WTC11 (cell line): Measurements from ENCODE around the gene TCP11. TPM values are rescaled to one million over a fixed set of nuclear protein-coding genes. Genes with fewer than 3 reads are reported as not detected.

Source experiments
- ATAC-seq: fragments of 200-7000 bp; cut with Tn5 transposase; 2 replicates; pipeline ENCODE4 v1.10.0; 2021; ENCODE audit warnings: mild to moderate bottlenecking, moderate library complexity
- CTCF ChIA-PET: fragments of 300-600 bp; sonication (Branson Sonifier 250); formaldehyde crosslinking; loops from one replicate; lab custom pipeline; 2021; ENCODE audit warnings: antibody characterized with exemption; lab: Charles Lee
- POLR2A ChIA-PET: fragments of 350-600 bp; sonication (Branson Sonifier 250); formaldehyde crosslinking; loops from one replicate; lab custom pipeline; 2021; ENCODE audit warnings: antibody characterized with exemption; lab: Charles Lee
- DNase-seq: peaks from one replicate; pipeline ENCODE4 v3.0.0; 2021; ENCODE audit warnings: low spot score
- H3K27ac Mint-ChIP-seq: 2 replicates; pipeline ENCODE4 v1.8.0; 2021; ENCODE audit warnings: mixed read lengths
- H3K27me3 Mint-ChIP-seq: 2 replicates; pipeline ENCODE4 v1.8.0; 2021; ENCODE audit warnings: low read depth, mild to moderate bottlenecking, moderate library complexity, mixed read lengths
- H3K36me3 Mint-ChIP-seq: 2 replicates; pipeline ENCODE4 v1.8.0; 2021; ENCODE audit warnings: mixed read lengths
- H3K4me1 Mint-ChIP-seq: 2 replicates; pipeline ENCODE4 v1.8.0; 2022; ENCODE audit warnings: mixed read lengths
- H3K4me3 Mint-ChIP-seq: 2 replicates; pipeline ENCODE4 v1.8.0; 2021; ENCODE audit warnings: mild to moderate bottlenecking, moderate library complexity, mixed read lengths
- H3K9me3 Mint-ChIP-seq: 2 replicates; pipeline ENCODE4 v1.8.0; 2021; ENCODE audit warnings: mixed read lengths
- GRHL2 ChIP-seq: fragments of 250-450 bp; sonication (Bioruptor Pico); IDR thresholded peaks from 2 replicates; pipeline ENCODE4 v1.8.0; 2022; ENCODE audit warnings: mild to moderate bottlenecking, moderate library complexity; ENCODE audit not compliant: insufficient replicate concordance, severe bottlenecking
- IRF2 ChIP-seq: sonication (generic); formaldehyde crosslinking; IDR thresholded peaks from 2 replicates; pipeline ENCODE4 v1.8.0; 2022; ENCODE audit warnings: low read depth, missing genetic modification reagents, borderline replicate concordance
- MXD4 ChIP-seq: fragments of 250-450 bp; sonication (Bioruptor Pico); IDR thresholded peaks from 2 replicates; pipeline ENCODE4 v1.8.0; 2021; ENCODE audit warnings: mild to moderate bottlenecking, moderate library complexity, borderline replicate concordance
- RELA ChIP-seq: sonication (generic); formaldehyde crosslinking; IDR thresholded peaks from 2 replicates; pipeline ENCODE4 v1.8.1; 2022; ENCODE audit warnings: missing genetic modification reagents, mild to moderate bottlenecking, borderline replicate concordance
- RORB ChIP-seq: fragments of 250-450 bp; sonication (Bioruptor Pico); IDR thresholded peaks from 2 replicates; pipeline ENCODE4 v1.9.0; 2021; ENCODE audit warnings: mild to moderate bottlenecking
- SOX15 ChIP-seq: fragments of 250-450 bp; sonication (Bioruptor Pico); IDR thresholded peaks from 2 replicates; pipeline ENCODE4 v1.9.0; 2021; ENCODE audit warnings: mild to moderate bottlenecking
- SP1 ChIP-seq: sonication (generic); formaldehyde crosslinking; conservative IDR thresholded peaks from 2 replicates; pipeline ENCODE4 v1.8.1; 2022; ENCODE audit warnings: missing genetic modification reagents
- ZBTB21 ChIP-seq: sonication (generic); formaldehyde crosslinking; IDR thresholded peaks from 2 replicates; pipeline ENCODE4 v1.8.1; 2023; ENCODE audit warnings: mild to moderate bottlenecking, missing genetic modification reagents, borderline replicate concordance
- ZNF317 ChIP-seq: sonication (generic); formaldehyde crosslinking; IDR thresholded peaks from 2 replicates; pipeline ENCODE4 v1.8.1; 2023; ENCODE audit warnings: low read depth, mild to moderate bottlenecking, moderate library complexity, missing genetic modification reagents, borderline replicate concordance
- ZNF396 ChIP-seq: fragments of 250-450 bp; sonication (Bioruptor Pico); IDR thresholded peaks from 2 replicates; pipeline ENCODE4 v1.8.0; 2021; ENCODE audit warnings: mild to moderate bottlenecking, moderate library complexity, borderline replicate concordance
- ZNF671 ChIP-seq: fragments of 250-450 bp; sonication (Bioruptor Pico); IDR thresholded peaks from 2 replicates; pipeline ENCODE4 v1.8.0; 2021; ENCODE audit warnings: mild to moderate bottlenecking
- total RNA-seq: library from RNA; stranded (reverse); gene quantifications from 3 replicates; pipeline ENCODE4 v1.2.3, GENCODE V29; 2021
- TF ChIP-seq, protein P1 (sequence below): fragments of 250-450 bp; sonication (Bioruptor Pico); IDR thresholded peaks from 2 replicates; pipeline ENCODE4 v1.8.0; 2021; ENCODE audit warnings: mild to moderate bottlenecking
- TF ChIP-seq, protein P2 (sequence below): sonication (generic); formaldehyde crosslinking; IDR thresholded peaks from 2 replicates; pipeline ENCODE4 v1.8.1; 2023; ENCODE audit warnings: mild to moderate bottlenecking, missing genetic modification reagents
- TF ChIP-seq, protein P3 (sequence below): sonication (generic); formaldehyde crosslinking; IDR thresholded peaks from 2 replicates; pipeline ENCODE4 v1.8.0; 2022; ENCODE audit warnings: mild to moderate bottlenecking, missing genetic modification reagents
- TF ChIP-seq, protein P4 (sequence below): sonication (generic); formaldehyde crosslinking; IDR thresholded peaks from 2 replicates; pipeline ENCODE4 v1.8.1; 2022; ENCODE audit warnings: missing genetic modification reagents, borderline replicate concordance
- TF ChIP-seq, protein P5 (sequence below): sonication (generic); formaldehyde crosslinking; IDR thresholded peaks from 2 replicates; pipeline ENCODE4 v1.8.1; 2023; ENCODE audit warnings: mild to moderate bottlenecking, missing genetic modification reagents, moderate library complexity
- TF ChIP-seq, protein P6 (sequence below): sonication (generic); formaldehyde crosslinking; IDR thresholded peaks from 2 replicates; pipeline ENCODE4 v1.8.0; 2023; ENCODE audit warnings: missing genetic modification reagents, mild to moderate bottlenecking, borderline replicate concordance
- TF ChIP-seq, protein P7 (sequence below): sonication (generic); formaldehyde crosslinking; IDR thresholded peaks from 2 replicates; pipeline ENCODE4 v1.8.0; 2022; ENCODE audit warnings: mild to moderate bottlenecking, missing genetic modification reagents

Gene TCP11
- total RNA-seq, 1 experiment from 2014 or later, result not detected

DNA sequence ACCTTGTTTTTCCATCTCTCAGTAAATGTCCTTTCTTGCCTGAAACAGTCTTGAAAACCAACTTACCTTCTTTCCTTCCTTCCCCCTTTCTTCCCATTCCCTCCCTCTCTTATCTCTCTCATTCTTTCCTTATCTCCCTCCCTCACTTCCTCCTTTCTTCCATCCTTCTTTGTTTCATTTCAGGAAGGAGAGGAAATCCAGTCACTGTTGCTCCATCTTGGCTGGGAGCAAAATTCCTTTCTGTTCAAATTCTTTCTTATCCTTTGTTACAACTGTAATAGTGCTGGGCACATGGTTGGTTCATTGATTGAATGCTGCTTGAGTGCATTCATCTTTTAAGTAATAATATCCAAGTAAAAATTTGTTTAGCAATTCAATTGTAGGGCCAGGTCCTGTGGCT, 17.4 kb upstream of the TCP11 start:
- POLR2A ChIA-PET, result no interaction called here
- H3K27ac Mint-ChIP-seq, result no peak overlapping the region
- no peak overlapping the region for H3K4me3 Mint-ChIP-seq
- TF ChIP-seq ZBTB21 (CRISPR knock-in tag), result no peak
- no peak for TF ChIP-seq MXD4 (CRISPR knock-in tag)
- TF ChIP-seq ZNF671 (CRISPR knock-in tag), result no peak
- no peak for TF ChIP-seq IRF2 (CRISPR knock-in tag)
- H3K9me3 Mint-ChIP-seq, result no peaks in the 10 kb centered on the region
- no peak for DNase-seq
- H3K27me3 Mint-ChIP-seq, result peaks cover 22% of the 10 kb centered on the region
- CTCF ChIA-PET, result interaction anchor here (3.3 kb wide), 1 partner anchor 47 kb away, joined by 14 read pairs; no protein-coding TSS in a partner anchor
- no peaks in the 10 kb centered on the region for H3K36me3 Mint-ChIP-seq
- 0 out of 2 replicates have a peak, but pooled peaks cover 3% of the 10 kb centered on the region for H3K4me1 Mint-ChIP-seq
- ATAC-seq, result no peak

DNA sequence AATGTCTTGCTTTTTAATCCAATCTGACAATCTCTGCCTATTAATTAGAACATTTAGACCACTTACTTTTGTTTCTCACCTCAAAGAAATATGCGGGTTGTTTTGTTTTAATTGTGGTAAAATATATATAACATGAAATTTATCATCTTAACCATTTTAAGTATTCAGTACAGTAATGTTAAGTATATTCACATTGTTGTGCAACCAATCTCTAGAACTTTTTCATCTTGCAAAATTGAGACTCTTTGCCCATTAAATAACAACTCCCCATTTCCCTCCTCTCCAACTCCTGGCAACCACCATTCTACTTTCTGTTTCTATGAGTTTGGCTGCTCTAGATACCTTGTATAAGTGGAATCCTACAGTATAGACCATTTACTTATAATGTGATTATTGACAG, 13.8 kb upstream of the TCP11 start:
- no peaks in the 10 kb centered on the region for H3K9me3 Mint-ChIP-seq
- H3K27me3 Mint-ChIP-seq, result peaks cover 22% of the 10 kb centered on the region
- ATAC-seq (no peak), DNase-seq (no peak)
- no peaks in the 10 kb centered on the region for H3K36me3 Mint-ChIP-seq
- H3K4me3 Mint-ChIP-seq, result no peak overlapping the region
- CTCF ChIA-PET, result no interaction called here
- POLR2A ChIA-PET, result no interaction called here
- no peak overlapping the region for H3K27ac Mint-ChIP-seq
- H3K4me1 Mint-ChIP-seq, result no peaks in the 10 kb centered on the region
- TF ChIP-seq GRHL2 (no peak), RELA (CRISPR knock-in tag) (no peak), SP1 (CRISPR knock-in tag) (no peak), ZNF317 (no peak), SOX15 (CRISPR knock-in tag) (no peak), IRF2 (CRISPR knock-in tag) (no peak), RORB (CRISPR knock-in tag) (no peak), ZNF396 (CRISPR knock-in tag) (no peak)
- TF ChIP-seq, protein P1, sequence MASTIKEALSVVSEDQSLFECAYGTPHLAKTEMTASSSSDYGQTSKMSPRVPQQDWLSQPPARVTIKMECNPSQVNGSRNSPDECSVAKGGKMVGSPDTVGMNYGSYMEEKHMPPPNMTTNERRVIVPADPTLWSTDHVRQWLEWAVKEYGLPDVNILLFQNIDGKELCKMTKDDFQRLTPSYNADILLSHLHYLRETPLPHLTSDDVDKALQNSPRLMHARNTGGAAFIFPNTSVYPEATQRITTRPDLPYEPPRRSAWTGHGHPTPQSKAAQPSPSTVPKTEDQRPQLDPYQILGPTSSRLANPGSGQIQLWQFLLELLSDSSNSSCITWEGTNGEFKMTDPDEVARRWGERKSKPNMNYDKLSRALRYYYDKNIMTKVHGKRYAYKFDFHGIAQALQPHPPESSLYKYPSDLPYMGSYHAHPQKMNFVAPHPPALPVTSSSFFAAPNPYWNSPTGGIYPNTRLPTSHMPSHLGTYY (CRISPR knock-in tag), result no peak
- TF ChIP-seq, protein P2, sequence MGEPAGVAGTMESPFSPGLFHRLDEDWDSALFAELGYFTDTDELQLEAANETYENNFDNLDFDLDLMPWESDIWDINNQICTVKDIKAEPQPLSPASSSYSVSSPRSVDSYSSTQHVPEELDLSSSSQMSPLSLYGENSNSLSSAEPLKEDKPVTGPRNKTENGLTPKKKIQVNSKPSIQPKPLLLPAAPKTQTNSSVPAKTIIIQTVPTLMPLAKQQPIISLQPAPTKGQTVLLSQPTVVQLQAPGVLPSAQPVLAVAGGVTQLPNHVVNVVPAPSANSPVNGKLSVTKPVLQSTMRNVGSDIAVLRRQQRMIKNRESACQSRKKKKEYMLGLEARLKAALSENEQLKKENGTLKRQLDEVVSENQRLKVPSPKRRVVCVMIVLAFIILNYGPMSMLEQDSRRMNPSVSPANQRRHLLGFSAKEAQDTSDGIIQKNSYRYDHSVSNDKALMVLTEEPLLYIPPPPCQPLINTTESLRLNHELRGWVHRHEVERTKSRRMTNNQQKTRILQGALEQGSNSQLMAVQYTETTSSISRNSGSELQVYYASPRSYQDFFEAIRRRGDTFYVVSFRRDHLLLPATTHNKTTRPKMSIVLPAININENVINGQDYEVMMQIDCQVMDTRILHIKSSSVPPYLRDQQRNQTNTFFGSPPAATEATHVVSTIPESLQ, result no peak
- TF ChIP-seq, protein P3, sequence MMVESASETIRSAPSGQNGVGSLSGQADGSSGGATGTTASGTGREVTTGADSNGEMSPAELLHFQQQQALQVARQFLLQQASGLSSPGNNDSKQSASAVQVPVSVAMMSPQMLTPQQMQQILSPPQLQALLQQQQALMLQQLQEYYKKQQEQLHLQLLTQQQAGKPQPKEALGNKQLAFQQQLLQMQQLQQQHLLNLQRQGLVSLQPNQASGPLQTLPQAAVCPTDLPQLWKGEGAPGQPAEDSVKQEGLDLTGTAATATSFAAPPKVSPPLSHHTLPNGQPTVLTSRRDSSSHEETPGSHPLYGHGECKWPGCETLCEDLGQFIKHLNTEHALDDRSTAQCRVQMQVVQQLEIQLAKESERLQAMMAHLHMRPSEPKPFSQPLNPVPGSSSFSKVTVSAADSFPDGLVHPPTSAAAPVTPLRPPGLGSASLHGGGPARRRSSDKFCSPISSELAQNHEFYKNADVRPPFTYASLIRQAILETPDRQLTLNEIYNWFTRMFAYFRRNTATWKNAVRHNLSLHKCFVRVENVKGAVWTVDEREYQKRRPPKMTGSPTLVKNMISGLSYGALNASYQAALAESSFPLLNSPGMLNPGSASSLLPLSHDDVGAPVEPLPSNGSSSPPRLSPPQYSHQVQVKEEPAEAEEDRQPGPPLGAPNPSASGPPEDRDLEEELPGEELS, result no peak
- TF ChIP-seq, protein P4, sequence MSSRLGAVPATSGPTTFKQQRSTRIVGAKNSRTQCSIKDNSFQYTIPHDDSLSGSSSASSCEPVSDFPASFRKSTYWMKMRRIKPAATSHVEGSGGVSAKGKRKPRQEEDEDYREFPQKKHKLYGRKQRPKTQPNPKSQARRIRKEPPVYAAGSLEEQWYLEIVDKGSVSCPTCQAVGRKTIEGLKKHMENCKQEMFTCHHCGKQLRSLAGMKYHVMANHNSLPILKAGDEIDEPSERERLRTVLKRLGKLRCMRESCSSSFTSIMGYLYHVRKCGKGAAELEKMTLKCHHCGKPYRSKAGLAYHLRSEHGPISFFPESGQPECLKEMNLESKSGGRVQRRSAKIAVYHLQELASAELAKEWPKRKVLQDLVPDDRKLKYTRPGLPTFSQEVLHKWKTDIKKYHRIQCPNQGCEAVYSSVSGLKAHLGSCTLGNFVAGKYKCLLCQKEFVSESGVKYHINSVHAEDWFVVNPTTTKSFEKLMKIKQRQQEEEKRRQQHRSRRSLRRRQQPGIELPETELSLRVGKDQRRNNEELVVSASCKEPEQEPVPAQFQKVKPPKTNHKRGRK (CRISPR knock-in tag), result no peak
- TF ChIP-seq, protein P5, sequence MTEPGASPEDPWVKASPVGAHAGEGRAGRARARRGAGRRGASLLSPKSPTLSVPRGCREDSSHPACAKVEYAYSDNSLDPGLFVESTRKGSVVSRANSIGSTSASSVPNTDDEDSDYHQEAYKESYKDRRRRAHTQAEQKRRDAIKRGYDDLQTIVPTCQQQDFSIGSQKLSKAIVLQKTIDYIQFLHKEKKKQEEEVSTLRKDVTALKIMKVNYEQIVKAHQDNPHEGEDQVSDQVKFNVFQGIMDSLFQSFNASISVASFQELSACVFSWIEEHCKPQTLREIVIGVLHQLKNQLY (CRISPR knock-in tag), result no peak
- TF ChIP-seq, protein P6, sequence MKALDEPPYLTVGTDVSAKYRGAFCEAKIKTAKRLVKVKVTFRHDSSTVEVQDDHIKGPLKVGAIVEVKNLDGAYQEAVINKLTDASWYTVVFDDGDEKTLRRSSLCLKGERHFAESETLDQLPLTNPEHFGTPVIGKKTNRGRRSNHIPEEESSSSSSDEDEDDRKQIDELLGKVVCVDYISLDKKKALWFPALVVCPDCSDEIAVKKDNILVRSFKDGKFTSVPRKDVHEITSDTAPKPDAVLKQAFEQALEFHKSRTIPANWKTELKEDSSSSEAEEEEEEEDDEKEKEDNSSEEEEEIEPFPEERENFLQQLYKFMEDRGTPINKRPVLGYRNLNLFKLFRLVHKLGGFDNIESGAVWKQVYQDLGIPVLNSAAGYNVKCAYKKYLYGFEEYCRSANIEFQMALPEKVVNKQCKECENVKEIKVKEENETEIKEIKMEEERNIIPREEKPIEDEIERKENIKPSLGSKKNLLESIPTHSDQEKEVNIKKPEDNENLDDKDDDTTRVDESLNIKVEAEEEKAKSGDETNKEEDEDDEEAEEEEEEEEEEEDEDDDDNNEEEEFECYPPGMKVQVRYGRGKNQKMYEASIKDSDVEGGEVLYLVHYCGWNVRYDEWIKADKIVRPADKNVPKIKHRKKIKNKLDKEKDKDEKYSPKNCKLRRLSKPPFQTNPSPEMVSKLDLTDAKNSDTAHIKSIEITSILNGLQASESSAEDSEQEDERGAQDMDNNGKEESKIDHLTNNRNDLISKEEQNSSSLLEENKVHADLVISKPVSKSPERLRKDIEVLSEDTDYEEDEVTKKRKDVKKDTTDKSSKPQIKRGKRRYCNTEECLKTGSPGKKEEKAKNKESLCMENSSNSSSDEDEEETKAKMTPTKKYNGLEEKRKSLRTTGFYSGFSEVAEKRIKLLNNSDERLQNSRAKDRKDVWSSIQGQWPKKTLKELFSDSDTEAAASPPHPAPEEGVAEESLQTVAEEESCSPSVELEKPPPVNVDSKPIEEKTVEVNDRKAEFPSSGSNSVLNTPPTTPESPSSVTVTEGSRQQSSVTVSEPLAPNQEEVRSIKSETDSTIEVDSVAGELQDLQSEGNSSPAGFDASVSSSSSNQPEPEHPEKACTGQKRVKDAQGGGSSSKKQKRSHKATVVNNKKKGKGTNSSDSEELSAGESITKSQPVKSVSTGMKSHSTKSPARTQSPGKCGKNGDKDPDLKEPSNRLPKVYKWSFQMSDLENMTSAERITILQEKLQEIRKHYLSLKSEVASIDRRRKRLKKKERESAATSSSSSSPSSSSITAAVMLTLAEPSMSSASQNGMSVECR (CRISPR knock-in tag), result no peak
- TF ChIP-seq, protein P7, sequence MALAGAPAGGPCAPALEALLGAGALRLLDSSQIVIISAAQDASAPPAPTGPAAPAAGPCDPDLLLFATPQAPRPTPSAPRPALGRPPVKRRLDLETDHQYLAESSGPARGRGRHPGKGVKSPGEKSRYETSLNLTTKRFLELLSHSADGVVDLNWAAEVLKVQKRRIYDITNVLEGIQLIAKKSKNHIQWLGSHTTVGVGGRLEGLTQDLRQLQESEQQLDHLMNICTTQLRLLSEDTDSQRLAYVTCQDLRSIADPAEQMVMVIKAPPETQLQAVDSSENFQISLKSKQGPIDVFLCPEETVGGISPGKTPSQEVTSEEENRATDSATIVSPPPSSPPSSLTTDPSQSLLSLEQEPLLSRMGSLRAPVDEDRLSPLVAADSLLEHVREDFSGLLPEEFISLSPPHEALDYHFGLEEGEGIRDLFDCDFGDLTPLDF, result no peak
